Brain pericyte (primary cell): Measurements from ENCODE around the gene PURA.

Experiments used
- DNase-seq: peaks from one replicate; pipeline ENCODE4 v3.0.0-alpha.2; 2012; ENCODE audit warnings: low read depth, low spot score

Gene PURA

GRCh38 chr5:140159014-140159927 is 45.4 kb downstream of the PURA start:
- no peak for DNase-seq

- DNase-seq, result no peak
Measured at GRCh38 chr5:140162275-140162674, 48.4 kb downstream of the PURA start.

GRCh38 chr5:140162781-140163180 is 48.9 kb downstream of the PURA start:
- no peak for DNase-seq

- DNase-seq, result no peak
Measured at GRCh38 chr5:140165101-140165922, 51.4 kb downstream of the PURA start.

GRCh38 chr5:140165923-140166270 is 52.0 kb downstream of the PURA start:
- no peak for DNase-seq

- no peak for DNase-seq
Measured at GRCh38 chr5:140166911-140167310, 53.0 kb downstream of the PURA start.

GRCh38 chr5:140168371-140168770 is 54.5 kb downstream of the PURA start:
- no peak for DNase-seq

GRCh38 chr5:140169410-140169809 is 55.5 kb downstream of the PURA start:
- DNase-seq, result no peak

- no peak for DNase-seq
Measured at GRCh38 chr5:140172483-140172882, 58.6 kb downstream of the PURA start.

- no peak for DNase-seq
Measured at GRCh38 chr5:140174014-140174413, 60.1 kb downstream of the PURA start.

- peak; percentile 74 for DNase-seq
Measured at GRCh38 chr5:140174465-140175366, 60.8 kb downstream of the PURA start, which contains the start of gene CYSTM1. Gene CYSTM1, plus strand, starts transcription at chr5:140175188. Its CDS starts 19,278 bp downstream, at chr5:140194466.
